Measurements from ENCODE around the gene MVB12B.
A peak's percentile ranks its signal among the peaks of the same experiment; 100 is the strongest.

Gene MVB12B

GRCh38 chr9:126367616-126368015 lies 41.0 kb downstream of the MVB12B start:
- Histone ChIP-seq H3K4me2 (no peak overlapping the region), H3K4me1 (peaks cover 0 to 7% (median 3%) of the 10 kb centered on the region in 10 experiments; a peak in 10 of 20 replicates), H3K9me3 (replicated peaks in 1 of 11) (peaks cover 3 to 17% (median 9%) of the 10 kb centered on the region in 11 experiments; a peak in 21 of 22 replicates), H3K27me3 (no peaks in the 10 kb centered on the region), H3K4me3 (no peak overlapping the region), H3K9ac (no peak overlapping the region), H4K20me1 (peaks cover 0 to 5% (median 0%) of the 10 kb centered on the region in 11 experiments; a peak in 2 of 22 replicates), H3K36me3 (peaks cover 0 to 10% (median 0%) of the 10 kb centered on the region in 11 experiments; a peak in 1 of 22 replicates), H3K27ac (no peak overlapping the region)
- no peak for TF ChIP-seq Cebpa-rat (IDR thresholded peaks at IDR 0.05)

- H3K4me1 ChIP-seq: peaks cover 0 to 10% (median 7%) of the 10 kb centered on the region in 10 experiments; a peak in 11 of 20 replicates
- no peak overlapping the region for H3K27ac ChIP-seq
- H3K4me3 ChIP-seq: no peak overlapping the region
- peaks cover 0 to 5% (median 0%) of the 10 kb centered on the region in 11 experiments; a peak in 2 of 22 replicates for H4K20me1 ChIP-seq
- TF ChIP-seq Cebpa-rat (IDR thresholded peaks at IDR 0.05): no peak
- peaks cover 0 to 10% (median 0%) of the 10 kb centered on the region in 11 experiments; a peak in 1 of 22 replicates for H3K36me3 ChIP-seq
- H3K27me3 ChIP-seq: no peaks in the 10 kb centered on the region
- peaks cover 0 to 13% (median 5%) of the 10 kb centered on the region in 11 experiments; a peak in 16 of 22 replicates for H3K9me3 ChIP-seq (replicated peaks in 1 of 11)
- H3K4me2 ChIP-seq: no peak overlapping the region
- no peak overlapping the region for H3K9ac ChIP-seq
Measured at GRCh38 chr9:126368020-126368419, 41.4 kb downstream of the MVB12B start.

- no peaks in the 10 kb centered on the region for H3K27me3 ChIP-seq
- peaks cover 0 to 5% (median 0%) of the 10 kb centered on the region in 11 experiments; a peak in 3 of 22 replicates for H4K20me1 ChIP-seq
- no peaks in the 10 kb centered on the region for H3K9me3 ChIP-seq (replicated peaks in 1 of 11)
- no peak overlapping the region for H3K9ac ChIP-seq
- H3K4me3 ChIP-seq: no peak overlapping the region
- H3K27ac ChIP-seq: no peak overlapping the region
- H3K4me1 ChIP-seq: peaks cover 22 to 40% (median 35%) of the 10 kb centered on the region in 10 experiments
- H3K4me2 ChIP-seq: no peak overlapping the region
- TF ChIP-seq Cebpa-rat (IDR thresholded peaks at IDR 0.05): no peak
- H3K36me3 ChIP-seq: no peaks in the 10 kb centered on the region
Measured at GRCh38 chr9:126371007-126371870, 44.6 kb downstream of the MVB12B start.

GRCh38 chr9:126372716-126373115 lies 46.1 kb downstream of the MVB12B start:
- peak overlapping the region in 10 of 11 experiments; percentile 0 to 54 (median 20); a peak in 11 of 22 replicates for H3K4me2 ChIP-seq
- H3K27me3 ChIP-seq: no peaks in the 10 kb centered on the region
- H4K20me1 ChIP-seq: peaks cover 0 to 7% (median 0%) of the 10 kb centered on the region in 11 experiments; a peak in 3 of 22 replicates
- H3K36me3 ChIP-seq: no peaks in the 10 kb centered on the region
- H3K4me1 ChIP-seq: peaks cover 26 to 49% (median 41%) of the 10 kb centered on the region in 10 experiments
- H3K9ac ChIP-seq: no peak overlapping the region
- TF ChIP-seq Cebpa-rat (IDR thresholded peaks at IDR 0.05): no peak
- no peak overlapping the region for H3K4me3 ChIP-seq
- H3K27ac ChIP-seq: no peak overlapping the region
- no peaks in the 10 kb centered on the region for H3K9me3 ChIP-seq (replicated peaks in 1 of 11)

GRCh38 chr9:126373241-126373640 lies 46.6 kb downstream of the MVB12B start:
- Histone ChIP-seq H4K20me1 (peaks cover 0 to 12% (median 0%) of the 10 kb centered on the region in 11 experiments; a peak in 3 of 22 replicates), H3K9me3 (replicated peaks in 1 of 11) (no peaks in the 10 kb centered on the region), H3K4me1 (peaks cover 26 to 49% (median 41%) of the 10 kb centered on the region in 10 experiments), H3K27ac (no peak overlapping the region), H3K27me3 (no peaks in the 10 kb centered on the region), H3K4me3 (no peak overlapping the region), H3K9ac (no peak overlapping the region), H3K36me3 (no peaks in the 10 kb centered on the region), H3K4me2 (peak overlapping the region in 6 of 11 experiments; percentile 0 to 54 (median 18); a peak in 4 of 22 replicates)
- no peak for TF ChIP-seq Cebpa-rat (IDR thresholded peaks at IDR 0.05)

- Histone ChIP-seq H3K27me3 (no peaks in the 10 kb centered on the region), H3K36me3 (no peaks in the 10 kb centered on the region), H3K4me2 (peak overlapping the region in 10 of 11 experiments; percentile 47 to 87 (median 82); a peak in 20 of 22 replicates), H3K4me3 (no peak overlapping the region), H3K9me3 (replicated peaks in 1 of 11) (no peaks in the 10 kb centered on the region), H3K4me1 (peaks cover 32 to 49% (median 41%) of the 10 kb centered on the region in 10 experiments), H3K27ac (0 out of 22 replicates have a peak overlapping the region, but pooled peaks of 1 of the 11 experiments have one; percentile 5), H4K20me1 (peaks cover 0 to 12% (median 0%) of the 10 kb centered on the region in 11 experiments; a peak in 3 of 22 replicates), H3K9ac (peak overlapping the region in 2 of 11 experiments; percentile 16 to 50; a peak in 3 of 22 replicates)
- TF ChIP-seq Cebpa-rat (IDR thresholded peaks at IDR 0.05): no peak
Measured at GRCh38 chr9:126374366-126374781, 47.7 kb downstream of the MVB12B start.

GRCh38 chr9:126375386-126375785 lies 48.8 kb downstream of the MVB12B start:
- H3K4me2 ChIP-seq: peak overlapping the region; percentile 70 to 87 (median 82)
- peak overlapping the region; percentile 0 to 50 (median 40); a peak in 18 of 22 replicates for H3K9ac ChIP-seq
- H3K27ac ChIP-seq: peak overlapping the region in 10 of 11 experiments; percentile 3 to 61 (median 49); a peak in 18 of 22 replicates

GRCh38 chr9:126376311-126377175 lies 49.9 kb downstream of the MVB12B start:
- peak overlapping the region in 2 of 11 experiments; percentile 49 to 50; a peak in 3 of 22 replicates for H3K9ac ChIP-seq
- peaks cover 0 to 12% (median 0%) of the 10 kb centered on the region in 11 experiments; a peak in 3 of 22 replicates for H4K20me1 ChIP-seq
- H3K27me3 ChIP-seq: no peaks in the 10 kb centered on the region
- H3K9me3 ChIP-seq (replicated peaks in 1 of 11): no peaks in the 10 kb centered on the region
- no peak for TF ChIP-seq Cebpa-rat (IDR thresholded peaks at IDR 0.05)
- no peaks in the 10 kb centered on the region for H3K36me3 ChIP-seq
- H3K4me2 ChIP-seq: peak overlapping the region; percentile 70 to 87 (median 82)
- peaks cover 37 to 53% (median 43%) of the 10 kb centered on the region in 10 experiments for H3K4me1 ChIP-seq
- peak overlapping the region in 8 of 11 experiments; percentile 3 to 61 (median 48); a peak in 9 of 22 replicates for H3K27ac ChIP-seq
- H3K4me3 ChIP-seq: no peak overlapping the region

More at GRCh38 chr9:126375386-126375785, 48.8 kb downstream of the MVB12B start:
- H3K27me3 ChIP-seq: no peaks in the 10 kb centered on the region
- H4K20me1 ChIP-seq: peaks cover 0 to 12% (median 0%) of the 10 kb centered on the region in 11 experiments; a peak in 3 of 22 replicates
- no peaks in the 10 kb centered on the region for H3K9me3 ChIP-seq (replicated peaks in 1 of 11)
- peak overlapping the region in 7 of 10 experiments; percentile 0 to 39 (median 6); a peak in 7 of 20 replicates for H3K4me3 ChIP-seq
- H3K4me1 ChIP-seq: peaks cover 40 to 49% (median 43%) of the 10 kb centered on the region in 10 experiments
- H3K36me3 ChIP-seq: no peaks in the 10 kb centered on the region
- no peak for TF ChIP-seq Cebpa-rat (IDR thresholded peaks at IDR 0.05)
